HepG2 (cell line): ENCODE measurements around the gene HDDC3. TPM values are rescaled to one million over a fixed set of nuclear protein-coding genes. Genes with fewer than 3 reads are reported as not detected.

ENCODE experiments used
- ATAC-seq: fragments of 200-7000 bp; cut with Tn5 transposase; 3 replicates; pipeline ENCODE4 v1.9.1; 2020; ENCODE audit warnings: mild to moderate bottlenecking, moderate library complexity
- BruUV-seq: library from RNA; stranded (reverse); fragments of 400-500 nt; replicated peaks from 2 replicates; lab custom pipeline; 2021; lab: Mats Ljungman, UMichigan
- CTCF ChIA-PET: fragments of 300-600 bp; formaldehyde crosslinking; extraction: SDS; loops from one replicate; lab custom pipeline; 2021; ENCODE audit warnings: low total read pairs, inconsistent platforms, low intra/inter-chr PET ratio; lab: Yijun Ruan, JAX
- POLR2A ChIA-PET: fragments of 350-600 bp; sonication (Branson Sonifier 250); formaldehyde crosslinking; loops from one replicate; lab custom pipeline; 2020; ENCODE audit warnings: antibody characterized with exemption, inconsistent platforms; lab: Yijun Ruan, JAX
- DNase-seq: peaks from one replicate; pipeline ENCODE4 v3.0.0-alpha.2; 2015; ENCODE audit warnings: low spot score
- FAIRE-seq: peaks from 3 replicates; lab custom pipeline; 2011; peaks lifted over from hg19 to GRCh38; lab: Jason Lieb, UNC
- H2AFZ ChIP-seq: one replicate; pipeline ENCODE4 v1.6.1; 2011; ENCODE audit warnings: low read length, inconsistent platforms
- H3K27ac ChIP-seq: fragments of 300-600 bp; 3 replicates; pipeline ENCODE4 v1.8.0; 2011; ENCODE audit warnings: mixed run types, mild to moderate bottlenecking, mixed read lengths, low read length, inconsistent platforms; ENCODE audit not compliant: insufficient read depth; ENCODE audit errors: extremely low read length
- H3K27me3 ChIP-seq, 2 experiments: fragments of 200-600 bp in 1 of 2; 2 replicates in 1 of 2; 3 replicates in 1 of 2; pipeline versions ENCODE4 v1.6.0 to v1.8.0; 2011; ENCODE audit warnings: low read length in 2 of 2, mild to moderate bottlenecking in 2 of 2, moderate library complexity in 2 of 2, inconsistent platforms in 1 of 2; ENCODE audit not compliant: insufficient read depth in 2 of 2, control insufficient read depth in 1 of 2
- H3K36me3 ChIP-seq, 2 experiments: fragments of 200-600 bp in 1 of 2; replicated peaks in 1 of 2; 2 replicates in 1 of 2; 3 replicates in 1 of 2; pipeline versions ENCODE4 v1.5.1 to v1.8.0; 2011; ENCODE audit warnings: low read length in 2 of 2, inconsistent platforms in 1 of 2; ENCODE audit not compliant: insufficient read depth in 2 of 2, control insufficient read depth in 1 of 2
- H3K4me1 ChIP-seq: 2 replicates; pipeline ENCODE4 v1.5.1; 2012; ENCODE audit warnings: low read length, inconsistent platforms; ENCODE audit not compliant: insufficient read depth
- H3K4me2 ChIP-seq: 2 replicates; pipeline ENCODE4 v1.6.0; 2011; ENCODE audit warnings: low read depth, low read length, inconsistent platforms
- H3K4me3 ChIP-seq, 3 experiments: fragments of 200-600 bp in 1 of 3; sonication (generic), shearing (Covaris generic) in 1 of 3; replicated peaks in 1 of 3; 2 replicates each; pipeline ENCODE4 v1.5.1; 2011 to 2016; ENCODE audit warnings: low read length in 3 of 3, inconsistent platforms in 2 of 3, low read depth in 2 of 3, mild to moderate bottlenecking in 2 of 3, control low read depth in 1 of 3, mixed read lengths in 1 of 3; ENCODE audit not compliant: insufficient read depth in 1 of 3
- H3K79me2 ChIP-seq: one replicate; pipeline ENCODE4 v1.6.1; 2011; ENCODE audit warnings: low read length, inconsistent platforms; ENCODE audit not compliant: insufficient read depth
- H3K9ac ChIP-seq: 2 replicates; pipeline ENCODE4 v1.6.0; 2011; ENCODE audit warnings: mild to moderate bottlenecking, low read depth, low read length, inconsistent platforms; ENCODE audit not compliant: insufficient read depth
- H3K9me3 ChIP-seq: 2 replicates; pipeline ENCODE4 v1.5.1; 2012; ENCODE audit warnings: mild to moderate bottlenecking, low read length
- H4K20me1 ChIP-seq: 2 replicates; pipeline ENCODE4 v1.6.0; 2011; ENCODE audit warnings: inconsistent platforms, mild to moderate bottlenecking, low read length, moderate library complexity; ENCODE audit not compliant: insufficient read depth
- CBFB ChIP-seq: sonication (generic); formaldehyde crosslinking; IDR thresholded peaks from 2 replicates; pipeline ENCODE4 v1.4.0; 2020; ENCODE audit warnings: missing genetic modification reagents
- MYNN ChIP-seq: sonication (generic); formaldehyde crosslinking; IDR thresholded peaks from 2 replicates; pipeline ENCODE4 v1.4.0; 2020; ENCODE audit warnings: mild to moderate bottlenecking, low read depth, missing genetic modification reagents
- NBN ChIP-seq: fragments of 450-650 bp; conservative IDR thresholded peaks from 2 replicates; pipeline ENCODE4 v1.6.1; 2017
- PHF21A ChIP-seq: sonication (generic); formaldehyde crosslinking; IDR thresholded peaks from 2 replicates; pipeline ENCODE4 v1.5.0; 2020; ENCODE audit warnings: mild to moderate bottlenecking, missing genetic modification reagents
- RAD51 ChIP-seq: fragments of 450-650 bp; IDR thresholded peaks from 2 replicates; pipeline ENCODE4 v1.6.1; 2016; ENCODE audit warnings: borderline replicate concordance
- RBM22 ChIP-seq: fragments of 200-400 bp; formaldehyde crosslinking; optimal IDR thresholded peaks from 2 replicates; pipeline ENCODE3; 2017; ENCODE audit warnings: mild to moderate bottlenecking, low read length, moderate library complexity
- RORA ChIP-seq: sonication (generic); formaldehyde crosslinking; IDR thresholded peaks from 2 replicates; pipeline ENCODE4 v1.5.0; 2020; ENCODE audit warnings: mild to moderate bottlenecking, missing genetic modification reagents, moderate library complexity
- ZBTB33 ChIP-seq: sonication (generic); formaldehyde crosslinking; IDR thresholded peaks from 2 replicates; pipeline ENCODE4 v1.4.0; 2020; ENCODE audit warnings: missing genetic modification reagents
- ZNF142 ChIP-seq: sonication (generic); formaldehyde crosslinking; IDR thresholded peaks from 2 replicates; pipeline ENCODE4 v1.4.0; 2020; ENCODE audit warnings: missing genetic modification reagents
- ZNF556 ChIP-seq: sonication (generic); formaldehyde crosslinking; IDR thresholded peaks from 2 replicates; pipeline ENCODE4 v1.4.0; 2020; ENCODE audit warnings: mild to moderate bottlenecking, missing genetic modification reagents, borderline replicate concordance
- ZNF576 ChIP-seq: sonication (generic); formaldehyde crosslinking; IDR thresholded peaks from 2 replicates; pipeline ENCODE4 v1.4.0; 2020; ENCODE audit warnings: mild to moderate bottlenecking, missing genetic modification reagents
- ZNF747 ChIP-seq: sonication (generic); formaldehyde crosslinking; IDR thresholded peaks from 2 replicates; pipeline ENCODE4 v1.8.1; 2023; ENCODE audit warnings: missing genetic modification reagents, mild to moderate bottlenecking, borderline replicate concordance
- WGBS: methylation state at CpG from one replicate; pipeline ENCODE4 v1.1.6; 2017; ENCODE audit warnings: low lambda C conversion rate; 5-methylcytosine and 5-hydroxymethylcytosine counted together
- in situ Hi-C: cut with HindIII; loops from 2 replicates; pipeline ENCODE4 v1.10.0; 2017; ENCODE audit warnings: low pct_unique_long_range_greater_than_20kb; ENCODE audit not compliant: extremely low pct_ligation_motif_present
- intact Hi-C: fragments of 100-400 bp; cut with micrococcal nuclease; formaldehyde crosslinking; loops from one replicate; pipeline ENCODE4 v1.10.0; 2022; ENCODE audit not compliant: unreplicated experiment
- polyA plus RNA-seq, 8 experiments: library from polyadenylated mRNA; depleted of rRNA in 3 of 8; stranded (reverse) in 7 of 8; unstranded in 1 of 8; fragments of >200 nt; fragmentation: Illumina TruSeq in 4 of 8; extraction: Trizol in 4 of 8; gene quantifications; 2 replicates each; pipeline versions ENCODE4 v1.2.1 to v1.2.3, GENCODE V29; 2011 to 2016; ENCODE audit warnings: low read depth in 4 of 8, missing spikeins in 1 of 8, mixed read lengths in 1 of 8; ENCODE audit not compliant: insufficient read depth in 1 of 8
- total RNA-seq, 5 experiments: library from RNA; depleted of rRNA; stranded (reverse); fragments of >200 nt; fragmentation: Illumina TruSeq; extraction: Trizol; gene quantifications; 2 replicates each; pipeline ENCODE4 v1.2.3, GENCODE V29; 2016; ENCODE audit warnings: low read depth in 1 of 5
- TF ChIP-seq, protein P1 (sequence below): sonication (generic); formaldehyde crosslinking; IDR thresholded peaks from 2 replicates; pipeline ENCODE4 v1.4.0; 2020; ENCODE audit warnings: mild to moderate bottlenecking, missing genetic modification reagents
- TF ChIP-seq, protein P2 (sequence below): sonication (generic); IDR thresholded peaks from 2 replicates; pipeline ENCODE4 v1.6.1; 2016; ENCODE audit warnings: low read depth, borderline replicate concordance

Gene HDDC3
- total and polyA plus RNA-seq, 2 of the 13 experiments (the other 11 are each of a cell fraction or from before 2014, with no cell fraction given): 18.7 to 28.3 TPM

- no peak for TF ChIP-seq ZNF556 (CRISPR knock-in tag)
- TF ChIP-seq, all 625 proteins: peak for 0
Observed at GRCh38 chr15:90959894-90960293, 27.5 kb upstream of the HDDC3 start (continued).

DNA sequence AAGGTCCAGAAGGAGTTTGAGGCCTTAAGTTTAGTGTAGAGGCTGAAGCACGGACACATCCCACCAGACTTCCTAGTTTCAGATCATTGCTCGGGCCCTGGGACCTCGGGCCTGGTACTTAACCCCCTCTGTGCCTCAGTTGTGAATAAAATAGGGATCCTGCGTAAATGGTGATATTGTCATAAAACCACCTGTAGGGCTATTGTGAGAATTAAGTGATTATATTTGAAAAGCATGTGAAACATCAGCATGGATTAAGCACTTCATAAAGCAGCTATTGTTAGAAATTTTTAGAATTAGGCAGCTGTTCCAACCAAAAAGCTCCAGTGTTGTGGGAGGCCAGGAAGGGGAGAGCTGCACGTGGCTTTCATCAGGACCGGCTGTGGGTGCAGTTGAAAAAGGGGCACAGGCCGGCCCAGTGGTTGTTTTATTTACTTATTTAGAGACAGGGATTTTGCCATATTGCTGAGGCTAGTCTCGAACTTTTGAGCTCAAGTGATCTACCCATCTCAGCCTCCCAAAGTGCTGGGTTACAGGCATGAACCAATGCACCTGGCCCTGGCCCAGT is 26.8 kb upstream of the HDDC3 start:
- ChIA-PET POLR2A (no interaction called here), CTCF (no interaction called here)
- DNase-seq (no peak), FAIRE-seq (no peak), ATAC-seq (no peak)
- Histone ChIP-seq H3K9me3 (no peaks in the 10 kb centered on the region), H3K27me3 (no peaks in the 10 kb centered on the region), H3K27ac (no peak overlapping the region), H3K4me3 (no peak overlapping the region), H3K79me2 (peaks cover 9% of the 10 kb centered on the region), H3K4me1 (peaks cover 11% of the 10 kb centered on the region), H3K4me2 (no peak overlapping the region), H3K36me3 (peaks cover 13 to 44% of the 10 kb centered on the region in 2 experiments; a peak in 4 of 5 replicates), H4K20me1 (no peaks in the 10 kb centered on the region), H2AFZ (no peak overlapping the region), H3K9ac (no peak overlapping the region)
- no TSS peak for BruUV-seq
- intact Hi-C loops (loop anchor here (5.0 kb wide), 1 partner anchor 73 kb away; no protein-coding TSS in a partner anchor), in situ Hi-C loops (no loop called here)
- 96% methylated on average over 8 of the region's 8 CpGs for WGBS
- TF ChIP-seq ZNF576 (CRISPR knock-in tag) (no peak), ZNF747 (CRISPR knock-in tag) (no peak), MYNN (CRISPR knock-in tag) (no peak), ZBTB33 (no peak), CBFB (no peak), RBM22 (no peak), PHF21A (CRISPR knock-in tag) (no peak), NBN (no peak), RAD51 (no peak), RORA (CRISPR knock-in tag) (no peak), ZNF142 (CRISPR knock-in tag) (no peak)
- TF ChIP-seq, protein P1, sequence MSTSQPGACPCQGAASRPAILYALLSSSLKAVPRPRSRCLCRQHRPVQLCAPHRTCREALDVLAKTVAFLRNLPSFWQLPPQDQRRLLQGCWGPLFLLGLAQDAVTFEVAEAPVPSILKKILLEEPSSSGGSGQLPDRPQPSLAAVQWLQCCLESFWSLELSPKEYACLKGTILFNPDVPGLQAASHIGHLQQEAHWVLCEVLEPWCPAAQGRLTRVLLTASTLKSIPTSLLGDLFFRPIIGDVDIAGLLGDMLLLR (CRISPR knock-in tag): no peak
- TF ChIP-seq, protein P2, sequence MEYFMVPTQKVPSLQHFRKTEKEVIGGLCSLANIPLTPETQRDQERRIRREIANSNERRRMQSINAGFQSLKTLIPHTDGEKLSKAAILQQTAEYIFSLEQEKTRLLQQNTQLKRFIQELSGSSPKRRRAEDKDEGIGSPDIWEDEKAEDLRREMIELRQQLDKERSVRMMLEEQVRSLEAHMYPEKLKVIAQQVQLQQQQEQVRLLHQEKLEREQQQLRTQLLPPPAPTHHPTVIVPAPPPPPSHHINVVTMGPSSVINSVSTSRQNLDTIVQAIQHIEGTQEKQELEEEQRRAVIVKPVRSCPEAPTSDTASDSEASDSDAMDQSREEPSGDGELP: no peak
